Measurements from ENCODE around the gene ZNF362.
A peak's percentile ranks its signal among the peaks of the same experiment; 100 is the strongest.

The ZNF362 gene

DNA sequence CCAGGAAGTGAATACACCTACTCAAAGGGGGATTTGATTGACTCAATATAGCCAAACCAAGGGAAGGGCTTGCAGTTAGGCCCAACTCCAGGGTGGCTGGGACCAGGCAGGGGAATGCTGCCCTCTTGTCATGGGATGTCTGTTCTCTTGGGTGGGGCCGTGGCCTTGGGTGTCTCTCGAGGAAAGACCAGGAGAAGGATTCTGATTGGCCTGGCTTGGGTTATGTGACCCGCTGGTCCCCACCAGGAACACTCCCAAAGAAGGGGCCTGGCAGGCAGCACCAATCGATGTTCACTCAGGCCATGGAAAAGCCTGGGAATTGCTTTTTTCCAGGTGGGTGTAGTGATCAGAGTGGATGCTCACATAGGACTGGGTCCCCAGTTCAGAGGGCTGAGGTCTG lies 10.1 kb upstream of the ZNF362 start:
- no peak for DNase-seq

GRCh38 chr1:33247545-33247944 lies 8.7 kb upstream of the ZNF362 start:
- no peak for DNase-seq

GRCh38 chr1:33248244-33248643 lies 8.0 kb upstream of the ZNF362 start:
- no peak for DNase-seq

GRCh38 chr1:33249422-33249821 lies 6.9 kb upstream of the ZNF362 start:
- DNase-seq: no peak

- DNase-seq: no peak
These were observed 6.1 kb upstream of the ZNF362 start for GRCh38 chr1:33250217-33250616.

DNA sequence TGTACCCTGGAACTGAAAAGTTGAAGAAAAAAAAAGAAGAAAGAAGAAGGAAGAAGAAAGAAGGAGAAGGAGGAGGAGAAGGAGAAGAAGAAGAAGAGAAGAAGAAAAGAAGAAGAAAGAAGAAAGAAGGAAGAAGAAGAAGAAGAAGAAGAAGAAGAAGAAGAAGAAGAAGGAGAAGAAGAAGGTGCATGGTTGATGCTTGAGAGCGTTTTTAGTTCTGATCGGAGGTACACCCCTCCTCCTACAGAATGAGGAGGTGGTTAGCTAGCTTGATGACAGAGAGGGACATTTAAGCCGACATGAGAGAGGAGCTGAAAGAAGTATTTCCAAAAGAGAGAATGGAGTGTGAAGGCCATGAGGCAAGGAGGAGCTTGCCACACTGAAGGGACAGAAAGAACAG lies 5.6 kb upstream of the ZNF362 start:
- no peak for DNase-seq

- DNase-seq: no peak
These were observed 1.8 kb upstream of the ZNF362 start for GRCh38 chr1:33254491-33254890.

DNA sequence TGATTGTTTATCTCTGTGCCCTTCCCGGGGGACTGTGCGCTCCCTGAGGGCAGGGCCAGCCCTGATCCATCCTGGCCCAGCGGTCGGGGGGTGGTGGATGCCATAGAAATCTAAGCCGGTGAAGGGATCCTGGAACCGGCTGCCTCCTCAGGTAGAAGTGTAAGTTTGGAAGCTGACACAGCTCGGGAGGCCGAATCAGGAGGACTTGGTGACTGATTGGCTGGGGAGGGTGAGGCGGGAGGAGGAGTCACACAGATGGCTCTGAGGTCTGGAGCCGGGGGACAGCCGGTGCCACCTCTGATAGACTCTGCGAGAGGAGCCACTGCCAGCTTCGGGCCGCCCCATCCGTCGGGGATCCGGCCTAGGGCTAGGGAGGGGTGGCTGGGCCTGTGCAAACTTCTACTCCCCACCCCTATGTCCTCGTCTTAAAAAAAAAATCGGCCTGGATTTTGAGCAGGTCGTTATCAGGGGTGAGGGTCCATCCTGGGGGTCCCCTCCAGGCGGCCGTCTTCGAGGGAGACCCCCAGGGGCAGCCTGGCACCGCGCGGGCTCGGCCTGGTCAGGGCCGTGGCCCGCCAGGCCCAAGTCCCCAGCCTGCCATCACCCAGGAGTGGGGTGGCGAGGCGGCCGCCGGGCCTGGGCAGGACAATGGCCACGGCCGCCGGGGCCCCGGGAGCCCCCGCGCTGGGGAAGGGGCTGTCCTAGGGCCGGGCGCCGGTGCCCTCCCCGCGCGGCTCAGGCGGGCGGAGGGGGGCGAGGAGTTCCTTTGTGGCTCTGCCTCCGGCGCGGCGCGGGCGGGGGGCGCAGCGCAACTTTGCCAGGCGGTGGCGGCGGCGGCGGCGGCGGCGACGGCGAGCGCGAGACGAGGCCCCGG lies 708 bp upstream of the ZNF362 start:
- peak; percentile 91 for DNase-seq

- no peak for DNase-seq
These were observed 146 bp upstream of the ZNF362 start for GRCh38 chr1:33256221-33256470.

- DNase-seq: no peak
These were observed 997 bp downstream of the ZNF362 start for GRCh38 chr1:33257207-33257771.

DNA sequence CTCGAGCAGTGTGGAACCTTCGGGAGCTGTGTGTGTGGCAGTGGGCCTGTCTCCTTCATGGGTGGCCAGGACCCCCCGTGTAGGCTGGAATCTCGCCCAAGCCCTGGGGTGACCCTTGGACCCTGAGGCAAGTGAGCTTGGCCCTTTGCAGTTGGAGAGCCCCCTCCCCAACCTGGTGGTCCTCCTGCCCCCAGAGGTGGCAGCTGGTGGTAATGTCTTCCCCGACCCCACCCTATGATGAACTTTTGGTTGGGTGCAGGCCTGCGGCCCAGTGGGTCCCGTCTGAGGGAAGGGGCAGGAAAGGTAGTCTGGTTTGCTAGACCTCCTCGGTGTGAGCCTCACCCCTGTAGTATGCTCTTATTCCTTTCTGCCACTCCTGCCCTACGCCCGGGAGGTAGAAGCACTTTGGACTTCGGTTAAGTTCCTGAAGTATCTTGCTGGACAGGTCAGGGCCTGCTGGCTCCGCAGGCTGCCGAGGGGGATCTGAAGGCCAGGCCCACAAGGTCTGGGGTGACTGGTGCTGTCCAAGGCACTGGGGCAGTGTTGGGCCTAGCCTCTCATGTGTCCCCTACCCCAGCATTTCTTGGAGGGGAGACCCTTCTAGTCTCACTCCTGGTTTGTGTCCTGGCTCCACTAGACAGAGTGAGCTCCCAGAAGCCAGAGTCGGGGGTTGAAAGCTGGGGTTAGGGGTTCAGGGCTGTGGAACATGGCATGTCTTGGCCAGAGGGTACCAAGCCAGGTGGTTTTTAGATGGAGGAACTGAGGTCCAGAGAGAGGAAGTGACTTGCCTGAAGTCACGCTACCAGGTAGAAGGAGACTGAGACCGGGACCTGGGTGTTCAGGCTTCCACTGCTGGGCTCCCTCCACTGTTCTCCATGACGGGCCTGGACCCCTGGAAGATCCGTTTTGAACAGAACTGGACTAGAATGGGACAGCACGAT lies 1.8 kb downstream of the ZNF362 start:
- DNase-seq: no peak

DNA sequence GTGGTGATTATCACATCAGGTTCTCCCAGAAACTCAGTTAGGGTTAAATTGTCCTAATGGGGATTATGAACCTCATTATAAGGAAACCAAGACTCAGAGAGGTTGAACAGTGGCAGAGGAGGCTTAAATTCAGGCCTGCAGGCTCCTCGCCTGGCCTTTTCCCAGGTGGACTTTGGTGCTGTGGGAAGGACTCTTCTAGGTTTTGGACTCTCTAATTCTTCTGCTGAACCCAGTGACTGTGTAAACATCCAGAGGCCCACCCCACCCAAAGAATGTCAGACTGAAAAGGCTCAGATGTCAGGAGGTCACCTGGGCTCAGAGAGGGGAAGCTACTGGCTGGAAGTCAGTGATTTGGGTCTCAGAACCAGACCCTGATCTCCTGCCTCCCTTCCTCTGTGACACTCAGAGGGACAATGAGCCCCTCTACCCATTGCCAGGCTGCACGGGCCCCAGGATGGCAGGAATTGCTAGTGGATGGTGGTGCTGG lies 2.5 kb downstream of the ZNF362 start:
- no peak for DNase-seq

DNA sequence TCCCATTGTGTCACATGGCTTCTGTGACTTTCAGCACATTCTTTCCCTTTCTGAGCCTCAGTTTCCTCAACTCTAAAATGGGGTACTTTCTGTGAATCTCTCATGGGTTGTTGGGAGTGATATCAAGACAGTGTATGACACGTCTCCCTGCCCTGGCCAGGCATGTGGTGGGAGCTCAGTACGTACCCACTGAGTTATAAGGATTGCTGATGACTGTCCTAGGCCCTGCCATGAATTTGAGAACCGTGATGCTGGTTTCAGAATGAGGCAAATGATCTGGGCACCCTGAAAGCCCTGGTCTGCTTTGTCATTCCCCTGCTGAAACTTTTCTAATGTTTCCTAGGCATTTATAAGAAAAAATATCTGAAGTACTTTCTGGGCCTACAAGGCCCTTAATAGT lies 3.6 kb downstream of the ZNF362 start:
- DNase-seq: no peak

DNA sequence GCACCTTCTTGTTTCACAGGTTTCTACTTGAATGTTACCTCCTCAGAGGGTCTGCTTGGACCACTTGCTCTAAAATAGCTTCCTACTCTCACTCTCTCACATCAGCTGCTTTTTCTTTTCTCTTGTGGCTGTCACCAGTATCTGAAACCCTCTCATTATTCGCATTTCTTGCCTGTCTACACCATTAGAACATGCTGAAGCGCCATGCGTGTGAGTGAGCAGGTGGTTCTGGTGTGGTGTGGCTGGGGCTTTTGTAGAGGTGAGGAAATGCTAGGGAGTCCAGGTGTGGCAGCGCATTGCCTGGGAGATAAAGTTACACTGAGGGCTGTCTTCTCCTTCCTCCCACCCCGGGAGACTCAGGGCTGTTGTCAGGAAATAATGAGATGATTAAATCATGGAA lies 4.1 kb downstream of the ZNF362 start:
- peak; percentile 16 for DNase-seq

DNA sequence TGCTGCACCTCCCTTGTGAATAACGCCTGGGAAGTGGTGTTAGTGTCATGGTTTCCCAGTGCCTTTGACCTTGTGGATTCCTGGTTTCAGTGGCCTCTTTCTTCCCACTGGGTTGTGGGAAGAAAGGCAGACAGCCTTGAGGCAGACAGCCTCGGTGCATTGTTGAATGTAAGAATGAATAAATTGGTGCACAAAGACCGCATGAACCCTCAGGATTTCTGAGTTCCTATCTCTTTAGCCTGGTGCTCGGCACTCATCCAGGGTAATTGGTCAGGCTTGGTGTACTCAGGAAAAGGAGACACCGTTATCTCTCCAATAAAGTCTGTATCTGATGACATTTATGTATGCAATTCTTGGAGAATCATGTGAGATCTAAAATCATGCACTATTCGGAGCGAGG lies 5.1 kb downstream of the ZNF362 start:
- DNase-seq: no peak

DNA sequence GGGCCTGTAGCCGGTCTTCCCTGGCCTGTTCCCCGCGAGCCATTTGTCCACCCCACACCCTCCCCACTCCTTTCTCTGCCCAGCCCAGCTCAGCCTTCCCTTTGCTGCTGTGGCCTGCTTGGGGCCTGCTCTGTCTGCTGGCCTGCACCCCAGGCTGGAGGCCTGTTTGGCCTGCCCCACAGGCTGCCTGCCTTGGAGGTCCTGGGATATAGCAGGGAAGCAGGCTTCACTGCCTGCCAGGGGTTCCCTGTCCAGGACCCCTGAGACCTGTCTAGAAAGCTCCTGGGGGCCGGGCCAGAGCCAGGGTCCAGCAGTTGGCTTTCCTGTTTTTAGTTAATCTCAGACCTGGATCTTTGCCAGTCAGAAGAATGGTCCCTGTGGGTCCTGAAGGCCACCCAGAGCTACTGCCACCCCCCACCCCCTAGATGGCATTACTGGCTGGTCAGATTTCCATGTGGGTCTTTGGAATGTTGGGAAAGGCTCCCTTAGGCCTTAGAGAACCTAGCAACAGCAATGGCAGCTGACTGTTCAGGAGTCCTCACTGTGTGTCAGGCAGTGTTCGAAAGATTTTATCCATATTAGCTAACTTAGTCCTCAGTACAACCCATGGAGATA lies 7.7 kb downstream of the ZNF362 start:
- DNase-seq: no peak

DNA sequence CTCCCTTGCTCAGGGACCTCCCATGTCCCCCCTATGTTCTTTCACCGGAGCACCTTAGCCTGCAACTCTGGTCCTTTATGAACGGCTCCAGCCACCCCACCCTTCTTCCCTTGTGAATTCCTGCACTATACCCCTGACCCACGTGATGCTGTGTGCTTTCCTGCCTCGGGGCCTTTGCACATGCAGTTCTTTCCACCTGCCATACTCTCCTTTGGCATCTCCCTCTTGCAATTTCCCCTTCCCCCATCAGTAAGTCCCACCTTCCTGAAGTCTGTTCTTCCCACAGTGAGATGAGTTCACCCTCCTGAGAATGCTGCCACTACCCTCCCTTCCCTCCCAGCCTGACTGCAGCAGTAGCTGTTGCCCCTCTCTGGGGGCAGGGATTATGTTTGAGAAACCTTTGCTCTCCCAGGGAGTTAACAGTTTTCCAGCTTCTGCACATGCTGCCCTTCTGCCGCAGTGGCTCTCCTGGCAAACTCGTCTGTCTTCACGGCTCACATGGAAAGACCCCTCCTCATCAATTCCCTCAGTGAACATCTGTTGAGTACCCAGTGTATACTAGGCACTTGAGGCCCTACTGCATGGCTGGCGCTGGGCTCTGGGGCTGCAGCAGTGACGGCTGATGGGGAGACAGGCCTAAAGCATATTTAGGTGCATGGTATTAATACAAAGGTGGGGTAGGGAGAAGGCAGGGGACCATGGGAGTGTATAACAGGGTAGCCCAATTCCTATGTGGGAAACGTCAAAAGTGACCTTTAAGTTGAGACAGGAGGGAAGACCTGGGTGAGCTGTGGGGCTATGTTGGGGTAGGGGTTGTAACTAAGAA lies 9.7 kb downstream of the ZNF362 start:
- no peak for DNase-seq

DNA sequence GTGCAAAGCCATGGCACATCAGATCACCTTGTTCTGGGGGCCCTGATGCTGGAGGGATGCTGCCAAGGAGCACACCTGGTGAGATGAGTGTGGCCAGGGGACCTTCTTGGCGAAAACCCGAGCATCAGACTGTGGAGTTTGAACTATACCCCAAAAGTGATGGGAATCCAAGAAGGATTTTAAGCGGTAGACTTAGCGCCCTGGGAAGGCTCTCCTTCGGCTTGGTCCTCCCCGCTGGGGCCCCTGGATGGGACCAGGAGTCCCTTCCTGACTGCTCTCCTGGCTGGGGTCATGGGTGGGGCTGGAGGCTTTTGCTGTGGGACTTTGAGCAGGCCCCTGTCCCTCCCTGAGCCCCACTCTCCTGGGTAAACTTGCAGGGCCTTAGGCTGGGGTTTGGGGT lies 10.5 kb downstream of the ZNF362 start:
- DNase-seq: no peak

DNA sequence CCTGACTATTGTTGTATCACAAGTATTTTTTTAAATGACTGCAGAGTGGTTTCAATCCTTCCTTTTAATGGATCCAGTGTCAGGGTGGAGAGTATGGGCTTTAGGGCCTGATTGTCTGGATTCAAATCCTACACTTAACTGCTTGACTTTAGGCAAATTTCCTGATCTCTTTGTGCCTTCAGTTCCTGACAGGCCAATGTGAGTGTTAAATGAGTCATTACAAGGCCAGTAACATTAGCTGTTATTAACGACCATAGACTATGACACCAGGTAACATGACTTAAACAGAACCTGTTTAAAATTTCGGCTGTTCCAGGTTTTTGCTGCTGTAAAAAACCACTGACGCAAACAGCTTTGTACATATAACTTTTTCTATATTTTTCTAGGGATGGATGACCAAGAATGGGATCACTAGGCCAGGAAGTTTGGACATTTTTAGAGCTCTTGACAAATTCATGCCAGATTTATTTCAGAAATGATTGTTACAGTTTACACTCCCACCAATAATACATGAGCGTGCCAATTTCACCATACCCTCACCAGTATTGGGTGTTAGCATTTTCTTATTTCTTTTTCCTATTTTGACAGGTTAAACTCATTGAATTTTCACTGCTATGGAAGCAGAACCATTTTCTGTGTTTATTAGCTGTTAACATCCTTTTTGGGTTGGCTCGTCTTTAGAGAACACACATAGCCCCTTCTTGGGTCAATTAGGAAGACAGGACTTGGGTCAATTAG lies 11.3 kb downstream of the ZNF362 start:
- DNase-seq: no peak

- no peak for DNase-seq
These were observed 12.2 kb downstream of the ZNF362 start for GRCh38 chr1:33268457-33268856.

DNA sequence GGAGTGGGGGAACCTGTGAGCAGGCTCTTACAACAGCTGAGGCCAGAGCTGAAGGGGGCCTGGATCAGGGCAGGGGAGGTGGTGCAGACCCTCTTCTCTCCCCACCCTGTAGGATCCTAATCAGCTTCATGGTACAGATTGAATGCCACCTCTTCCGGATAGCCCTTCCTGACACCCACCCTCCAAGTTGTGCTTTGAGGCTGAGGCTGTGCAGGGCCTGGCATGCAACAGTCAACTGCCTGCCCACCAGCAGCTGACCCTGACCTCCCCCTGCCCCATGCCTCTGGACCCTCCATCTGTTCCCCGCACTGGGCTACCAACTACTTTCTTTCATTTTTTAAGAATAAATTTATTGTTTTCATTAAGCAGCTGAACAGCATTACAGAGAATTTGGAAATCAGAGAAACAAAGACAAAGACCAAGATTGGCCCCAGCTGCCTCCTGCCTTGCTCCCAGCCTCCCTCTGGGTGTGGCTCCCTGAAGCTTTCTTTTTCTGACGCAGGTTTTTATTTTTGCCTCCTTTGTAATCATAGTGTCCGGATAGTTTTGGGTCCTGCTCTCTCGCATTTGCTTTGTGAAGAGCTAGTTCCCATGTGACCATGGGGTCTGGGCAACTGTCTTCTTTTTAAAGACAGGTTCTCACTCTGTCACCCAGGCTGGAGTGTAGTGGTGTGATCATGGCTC lies 12.8 kb downstream of the ZNF362 start:
- no peak for DNase-seq
